OCI-LY1 (cell line): Measurements from ENCODE around the gene FHL3.

Source experiments
- EZH2 ChIP-seq: fragments of 200-600 bp; sonication (generic), shearing (Covaris generic); IDR thresholded peaks from 2 replicates; pipeline ENCODE4 v1.8.0; 2017; ENCODE audit warnings: borderline replicate concordance, mixed run types, mild to moderate bottlenecking, antibody characterized with exemption, low read length, moderate library complexity, mixed read lengths
- TF ChIP-seq, protein P1 (sequence below): fragments of 200-600 bp; sonication (generic), shearing (Covaris generic); IDR thresholded peaks from 2 replicates; pipeline ENCODE4 v1.5.1; 2017; ENCODE audit warnings: mild to moderate bottlenecking, antibody characterized with exemption, low read length, moderate library complexity, mixed read lengths

DNA sequence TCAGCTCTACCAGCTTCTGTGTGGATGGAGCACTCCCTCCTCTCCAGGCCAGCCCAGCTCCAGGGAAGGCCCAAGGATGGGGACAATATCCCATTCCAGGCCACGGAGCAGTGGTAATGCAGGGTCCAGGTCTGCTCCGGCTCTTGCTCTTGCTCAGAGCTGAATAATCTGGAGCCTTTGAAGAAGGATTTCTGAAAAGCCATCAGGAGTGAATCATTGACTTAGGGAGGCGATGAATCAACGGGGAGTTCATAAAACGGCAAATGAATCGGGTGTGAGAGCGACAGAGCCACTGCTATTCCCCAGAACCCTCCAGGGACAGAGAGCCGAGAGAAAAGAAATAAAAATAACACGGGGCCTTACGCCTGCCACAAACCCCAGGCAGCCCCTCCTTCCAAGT is 33.5 kb upstream of the FHL3 start:
- TF ChIP-seq, protein P1, sequence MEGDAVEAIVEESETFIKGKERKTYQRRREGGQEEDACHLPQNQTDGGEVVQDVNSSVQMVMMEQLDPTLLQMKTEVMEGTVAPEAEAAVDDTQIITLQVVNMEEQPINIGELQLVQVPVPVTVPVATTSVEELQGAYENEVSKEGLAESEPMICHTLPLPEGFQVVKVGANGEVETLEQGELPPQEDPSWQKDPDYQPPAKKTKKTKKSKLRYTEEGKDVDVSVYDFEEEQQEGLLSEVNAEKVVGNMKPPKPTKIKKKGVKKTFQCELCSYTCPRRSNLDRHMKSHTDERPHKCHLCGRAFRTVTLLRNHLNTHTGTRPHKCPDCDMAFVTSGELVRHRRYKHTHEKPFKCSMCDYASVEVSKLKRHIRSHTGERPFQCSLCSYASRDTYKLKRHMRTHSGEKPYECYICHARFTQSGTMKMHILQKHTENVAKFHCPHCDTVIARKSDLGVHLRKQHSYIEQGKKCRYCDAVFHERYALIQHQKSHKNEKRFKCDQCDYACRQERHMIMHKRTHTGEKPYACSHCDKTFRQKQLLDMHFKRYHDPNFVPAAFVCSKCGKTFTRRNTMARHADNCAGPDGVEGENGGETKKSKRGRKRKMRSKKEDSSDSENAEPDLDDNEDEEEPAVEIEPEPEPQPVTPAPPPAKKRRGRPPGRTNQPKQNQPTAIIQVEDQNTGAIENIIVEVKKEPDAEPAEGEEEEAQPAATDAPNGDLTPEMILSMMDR = no peak
- TF ChIP-seq EZH2 = no peak
